Mesenteric fat pad (tissue), 1 donor: ENCODE measurements around the gene ZSCAN9. TPM values are rescaled to one million over a fixed set of nuclear protein-coding genes. Genes with fewer than 3 reads are reported as not detected.

Experiments used
- DNase-seq: peaks from one replicate; pipeline ENCODE4 v3.0.0-alpha.2; 2020; ENCODE audit warnings: low spot score
- long read RNA-seq: library from polyadenylated mRNA; unstranded; transcript quantifications from one replicate; pipeline ENCODE4 v2.0.0, GENCODE V29; 2020
- total RNA-seq: library from RNA; stranded (reverse); fragmentation: NEBNext Ultra II Directional; extraction: Animal tissue kit (Norgen Biotek cat#: 25700); gene quantifications from one replicate; pipeline ENCODE4 v1.2.1, GENCODE V29; 2021
- donor health status: DM: yes; HTN: yes; CAD: no.

The ZSCAN9 gene
- 6.4 TPM for total RNA-seq
- long read RNA-seq, transcript ZSCAN9-201 (4 exons, 1,621 nt), result major isoform, 5 of 14 reads
- long read RNA-seq, partial matches to known transcripts, result 0 of 14 reads
- long read RNA-seq, other reads (novel, unspliced or antisense), result 6 of 14 reads

GRCh38 chr6:28225056-28225834 is at the start of gene ZSCAN9:
TSS of gene ZSCAN9 (plus strand) at chr6:28225275. CDS start at chr6:28227085, 1,810 bp downstream.
- peak; percentile 94 for DNase-seq

GRCh38 chr6:28176373-28176772 is 48.7 kb upstream of the ZSCAN9 start:
- no peak for DNase-seq

- DNase-seq, result no peak
Measured at GRCh38 chr6:28182255-28182654, 42.8 kb upstream of the ZSCAN9 start.

GRCh38 chr6:28188111-28188979 is 36.7 kb upstream of the ZSCAN9 start:
- DNase-seq, result no peak

GRCh38 chr6:28200020-28200419 is 25.1 kb upstream of the ZSCAN9 start:
- no peak for DNase-seq

- DNase-seq, result no peak
Measured at GRCh38 chr6:28203201-28203600, 21.9 kb upstream of the ZSCAN9 start.

GRCh38 chr6:28205879-28206278 is 19.2 kb upstream of the ZSCAN9 start:
- no peak for DNase-seq

- no peak for DNase-seq
Measured at GRCh38 chr6:28206527-28206926, 18.5 kb upstream of the ZSCAN9 start.

GRCh38 chr6:28206928-28207509 is 18.1 kb upstream of the ZSCAN9 start:
- no peak for DNase-seq

GRCh38 chr6:28207510-28208110 is 17.5 kb upstream of the ZSCAN9 start:
- no peak for DNase-seq

- no peak for DNase-seq
Measured at GRCh38 chr6:28208111-28208659, 16.9 kb upstream of the ZSCAN9 start.

GRCh38 chr6:28209753-28210535 is 15.1 kb upstream of the ZSCAN9 start:
- DNase-seq, result no peak

GRCh38 chr6:28211840-28212509 is 13.1 kb upstream of the ZSCAN9 start:
- no peak for DNase-seq

- DNase-seq, result no peak
Measured at GRCh38 chr6:28212510-28213212, 12.4 kb upstream of the ZSCAN9 start.

- DNase-seq, result no peak
Measured at GRCh38 chr6:28213213-28213523, 11.9 kb upstream of the ZSCAN9 start.

- DNase-seq, result no peak
Measured at GRCh38 chr6:28215425-28215824, 9.7 kb upstream of the ZSCAN9 start.

- no peak for DNase-seq
Measured at GRCh38 chr6:28217890-28218289, 7.2 kb upstream of the ZSCAN9 start.

GRCh38 chr6:28218312-28219248 is 6.5 kb upstream of the ZSCAN9 start:
- peak; percentile 94 for DNase-seq
